ENCODE results near the gene RASAL3.

GRCh38 chr19:15431396-15432017 is 32.8 kb downstream of the RASAL3 start:
- TF ChIP-seq, protein P1, sequence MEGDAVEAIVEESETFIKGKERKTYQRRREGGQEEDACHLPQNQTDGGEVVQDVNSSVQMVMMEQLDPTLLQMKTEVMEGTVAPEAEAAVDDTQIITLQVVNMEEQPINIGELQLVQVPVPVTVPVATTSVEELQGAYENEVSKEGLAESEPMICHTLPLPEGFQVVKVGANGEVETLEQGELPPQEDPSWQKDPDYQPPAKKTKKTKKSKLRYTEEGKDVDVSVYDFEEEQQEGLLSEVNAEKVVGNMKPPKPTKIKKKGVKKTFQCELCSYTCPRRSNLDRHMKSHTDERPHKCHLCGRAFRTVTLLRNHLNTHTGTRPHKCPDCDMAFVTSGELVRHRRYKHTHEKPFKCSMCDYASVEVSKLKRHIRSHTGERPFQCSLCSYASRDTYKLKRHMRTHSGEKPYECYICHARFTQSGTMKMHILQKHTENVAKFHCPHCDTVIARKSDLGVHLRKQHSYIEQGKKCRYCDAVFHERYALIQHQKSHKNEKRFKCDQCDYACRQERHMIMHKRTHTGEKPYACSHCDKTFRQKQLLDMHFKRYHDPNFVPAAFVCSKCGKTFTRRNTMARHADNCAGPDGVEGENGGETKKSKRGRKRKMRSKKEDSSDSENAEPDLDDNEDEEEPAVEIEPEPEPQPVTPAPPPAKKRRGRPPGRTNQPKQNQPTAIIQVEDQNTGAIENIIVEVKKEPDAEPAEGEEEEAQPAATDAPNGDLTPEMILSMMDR (IDR thresholded peaks at IDR 0.05; ENCODE audit: borderline replicate concordance, extremely low read depth, low read length, poor library complexity, severe bottlenecking): no peak
- TF ChIP-seq EZH2 (IDR thresholded peaks at IDR 0.05; ENCODE audit: borderline replicate concordance, low read depth, low read length, severe bottlenecking): no peak

Data from DND-41 (cell line).